ENCODE measurements around the gene TSNAX.
"Not testable (repeated sequence)": the region's sequence is repeated elsewhere in the genome, so short reads cannot be mapped to it uniquely, and the experiment has no call there.

Gene TSNAX

GRCh38 chr1:231592809-231593208 is 64.3 kb downstream of the TSNAX start:
- Histone ChIP-seq H3K9ac (ENCODE audit: low read depth, low read length) (no peak overlapping the region), H3K27ac (ENCODE audit: low read length) (no peak overlapping the region), H3K4me3 (ENCODE audit: low read length) (no peak overlapping the region), H3K9me3 (ENCODE audit: insufficient read depth, low read depth, low read length) (no peaks in the 10 kb centered on the region), H3K4me1 (ENCODE audit: insufficient read depth, low read length) (peaks cover 4% of the 10 kb centered on the region; the same call in 1 of the 2 replicates), H3K36me3 (ENCODE audit: insufficient read depth, low read depth, low read length) (no peaks in the 10 kb centered on the region), H3K27me3 (ENCODE audit: insufficient read depth, low read length) (no peaks in the 10 kb centered on the region)

DNA sequence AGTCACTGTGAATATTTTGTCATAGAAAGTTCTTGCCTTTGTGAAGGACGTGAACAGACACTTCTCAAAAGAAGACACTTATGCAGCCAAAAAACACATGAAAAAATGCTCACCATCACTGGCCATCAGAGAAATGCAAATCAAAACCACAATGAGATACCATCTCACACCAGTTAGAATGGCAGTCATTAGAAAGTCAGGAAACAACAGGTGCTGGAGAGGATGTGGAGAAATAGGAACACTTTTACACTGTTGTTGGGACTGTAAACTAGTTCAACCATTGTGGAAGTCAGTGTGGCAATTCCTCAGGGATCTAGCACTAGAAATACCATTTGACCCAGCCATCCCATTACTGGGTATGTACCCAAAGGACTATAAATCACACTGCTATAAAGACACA is 64.8 kb downstream of the TSNAX start:
- H3K9ac ChIP-seq (ENCODE audit: low read depth, low read length); H3K36me3 ChIP-seq (ENCODE audit: insufficient read depth, low read depth, low read length); H3K9me3 ChIP-seq (ENCODE audit: insufficient read depth, low read depth, low read length); H3K4me3 ChIP-seq (ENCODE audit: low read length); H3K27ac ChIP-seq (ENCODE audit: low read length); H3K4me1 ChIP-seq (ENCODE audit: insufficient read depth, low read length); H3K27me3 ChIP-seq (ENCODE audit: insufficient read depth, low read length): not testable (repeated sequence)

- Histone ChIP-seq H3K9ac (ENCODE audit: low read depth, low read length) (no peak overlapping the region), H3K9me3 (ENCODE audit: insufficient read depth, low read depth, low read length) (no peaks in the 10 kb centered on the region), H3K4me3 (ENCODE audit: low read length) (no peak overlapping the region), H3K4me1 (ENCODE audit: insufficient read depth, low read length) (peaks cover 4% of the 10 kb centered on the region; the same call in 1 of the 2 replicates), H3K27ac (ENCODE audit: low read length) (no peak overlapping the region), H3K27me3 (ENCODE audit: insufficient read depth, low read length) (no peaks in the 10 kb centered on the region), H3K36me3 (ENCODE audit: insufficient read depth, low read depth, low read length) (no peaks in the 10 kb centered on the region)
These were observed 65.7 kb downstream of the TSNAX start for GRCh38 chr1:231594123-231594522.

DNA sequence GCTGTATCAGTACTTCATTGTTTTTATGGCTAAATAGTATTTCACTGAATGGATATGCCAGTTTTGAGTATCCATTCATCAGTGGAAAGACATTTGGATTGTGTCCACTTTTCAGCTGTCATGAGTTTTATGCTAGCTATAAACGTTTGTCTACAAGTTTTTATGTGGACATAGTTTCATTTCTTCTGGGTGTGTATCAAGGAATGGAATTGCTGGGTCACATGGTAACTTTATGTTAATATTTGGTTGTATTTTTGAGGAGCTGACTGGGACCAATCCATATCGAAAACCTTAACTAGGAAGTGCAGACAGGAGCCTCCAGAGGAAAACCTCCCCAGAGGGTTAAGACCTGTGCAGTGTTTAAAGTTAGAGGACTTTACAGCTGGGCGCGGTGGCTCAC is 66.3 kb downstream of the TSNAX start:
- no peak overlapping the region for H3K9ac ChIP-seq (ENCODE audit: low read depth, low read length)

DNA sequence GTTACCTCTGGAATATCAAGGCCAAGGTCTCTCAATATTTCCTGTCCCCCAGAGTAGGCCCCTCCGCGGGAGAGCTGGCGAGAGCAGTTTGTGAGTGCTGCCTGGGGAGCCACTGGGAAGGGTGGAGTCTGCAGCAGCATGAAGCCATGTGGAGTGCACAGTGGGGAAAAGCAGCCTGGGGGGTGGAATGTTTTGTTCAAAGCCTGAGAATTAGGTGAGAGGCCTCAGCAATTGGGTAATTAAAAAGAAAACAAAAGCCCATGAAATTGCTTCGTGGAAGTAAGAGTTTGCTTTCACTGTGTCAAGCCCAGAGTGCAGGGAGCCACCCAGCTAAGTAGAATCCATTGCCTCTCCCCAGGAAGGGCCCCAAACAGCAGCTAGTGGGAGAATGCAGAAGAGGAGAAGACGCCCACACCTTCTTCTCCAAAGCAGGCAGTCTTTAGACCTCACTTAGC is 67.9 kb downstream of the TSNAX start:
- Histone ChIP-seq H3K36me3 (ENCODE audit: insufficient read depth, low read depth, low read length) (no peaks in the 10 kb centered on the region), H3K4me3 (ENCODE audit: low read length) (no peak overlapping the region), H3K9ac (ENCODE audit: low read depth, low read length) (no peak overlapping the region), H3K9me3 (ENCODE audit: insufficient read depth, low read depth, low read length) (no peaks in the 10 kb centered on the region), H3K27me3 (ENCODE audit: insufficient read depth, low read length) (no peaks in the 10 kb centered on the region), H3K4me1 (ENCODE audit: insufficient read depth, low read length) (peaks cover 4% of the 10 kb centered on the region; the same call in 1 of the 2 replicates), H3K27ac (ENCODE audit: low read length) (no peak overlapping the region)

More for the DNA sequence above, 66.3 kb downstream of the TSNAX start:
- Histone ChIP-seq H3K4me1 (ENCODE audit: insufficient read depth, low read length) (peaks cover 4% of the 10 kb centered on the region; the same call in 1 of the 2 replicates), H3K36me3 (ENCODE audit: insufficient read depth, low read depth, low read length) (no peaks in the 10 kb centered on the region), H3K27ac (ENCODE audit: low read length) (no peak overlapping the region), H3K4me3 (ENCODE audit: low read length) (no peak overlapping the region), H3K9me3 (ENCODE audit: insufficient read depth, low read depth, low read length) (no peaks in the 10 kb centered on the region), H3K27me3 (ENCODE audit: insufficient read depth, low read length) (no peaks in the 10 kb centered on the region)

GRCh38 chr1:231597971-231598370 is 69.5 kb downstream of the TSNAX start:
- H3K9me3 ChIP-seq (ENCODE audit: insufficient read depth, low read depth, low read length) = no peaks in the 10 kb centered on the region
- H3K36me3 ChIP-seq (ENCODE audit: insufficient read depth, low read depth, low read length) = no peaks in the 10 kb centered on the region
- peaks cover 4% of the 10 kb centered on the region; the same call in 1 of the 2 replicates for H3K4me1 ChIP-seq (ENCODE audit: insufficient read depth, low read length)
- H3K27ac ChIP-seq (ENCODE audit: low read length) = no peak overlapping the region
- H3K27me3 ChIP-seq (ENCODE audit: insufficient read depth, low read length) = no peaks in the 10 kb centered on the region
- H3K9ac ChIP-seq (ENCODE audit: low read depth, low read length) = no peak overlapping the region
- no peak overlapping the region for H3K4me3 ChIP-seq (ENCODE audit: low read length)

GRCh38 chr1:231600458-231600976 is 72.0 kb downstream of the TSNAX start:
- no peaks in the 10 kb centered on the region for H3K27me3 ChIP-seq (ENCODE audit: insufficient read depth, low read length)
- peaks cover 4% of the 10 kb centered on the region; the same call in 1 of the 2 replicates for H3K4me1 ChIP-seq (ENCODE audit: insufficient read depth, low read length)
- H3K27ac ChIP-seq (ENCODE audit: low read length) = no peak overlapping the region
- H3K9me3 ChIP-seq (ENCODE audit: insufficient read depth, low read depth, low read length) = no peaks in the 10 kb centered on the region
- no peak overlapping the region for H3K4me3 ChIP-seq (ENCODE audit: low read length)
- no peak overlapping the region for H3K9ac ChIP-seq (ENCODE audit: low read depth, low read length)
- no peaks in the 10 kb centered on the region for H3K36me3 ChIP-seq (ENCODE audit: insufficient read depth, low read depth, low read length)

- H3K9ac ChIP-seq (ENCODE audit: low read depth, low read length) = no peak overlapping the region
- H3K4me1 ChIP-seq (ENCODE audit: insufficient read depth, low read length) = no peaks in the 10 kb centered on the region
- H3K4me3 ChIP-seq (ENCODE audit: low read length) = no peak overlapping the region
- no peaks in the 10 kb centered on the region for H3K27me3 ChIP-seq (ENCODE audit: insufficient read depth, low read length)
- H3K27ac ChIP-seq (ENCODE audit: low read length) = no peak overlapping the region
- H3K36me3 ChIP-seq (ENCODE audit: insufficient read depth, low read depth, low read length) = no peaks in the 10 kb centered on the region
- H3K9me3 ChIP-seq (ENCODE audit: insufficient read depth, low read depth, low read length) = no peaks in the 10 kb centered on the region
These were observed 73.6 kb downstream of the TSNAX start for GRCh38 chr1:231601824-231602672.

- Histone ChIP-seq H3K4me1 (ENCODE audit: insufficient read depth, low read length) (no peaks in the 10 kb centered on the region), H3K36me3 (ENCODE audit: insufficient read depth, low read depth, low read length) (no peaks in the 10 kb centered on the region), H3K4me3 (ENCODE audit: low read length) (no peak overlapping the region), H3K27ac (ENCODE audit: low read length) (no peak overlapping the region), H3K9ac (ENCODE audit: low read depth, low read length) (no peak overlapping the region), H3K27me3 (ENCODE audit: insufficient read depth, low read length) (no peaks in the 10 kb centered on the region), H3K9me3 (ENCODE audit: insufficient read depth, low read depth, low read length) (no peaks in the 10 kb centered on the region)
These were observed 74.2 kb downstream of the TSNAX start for GRCh38 chr1:231602673-231602984.

DNA sequence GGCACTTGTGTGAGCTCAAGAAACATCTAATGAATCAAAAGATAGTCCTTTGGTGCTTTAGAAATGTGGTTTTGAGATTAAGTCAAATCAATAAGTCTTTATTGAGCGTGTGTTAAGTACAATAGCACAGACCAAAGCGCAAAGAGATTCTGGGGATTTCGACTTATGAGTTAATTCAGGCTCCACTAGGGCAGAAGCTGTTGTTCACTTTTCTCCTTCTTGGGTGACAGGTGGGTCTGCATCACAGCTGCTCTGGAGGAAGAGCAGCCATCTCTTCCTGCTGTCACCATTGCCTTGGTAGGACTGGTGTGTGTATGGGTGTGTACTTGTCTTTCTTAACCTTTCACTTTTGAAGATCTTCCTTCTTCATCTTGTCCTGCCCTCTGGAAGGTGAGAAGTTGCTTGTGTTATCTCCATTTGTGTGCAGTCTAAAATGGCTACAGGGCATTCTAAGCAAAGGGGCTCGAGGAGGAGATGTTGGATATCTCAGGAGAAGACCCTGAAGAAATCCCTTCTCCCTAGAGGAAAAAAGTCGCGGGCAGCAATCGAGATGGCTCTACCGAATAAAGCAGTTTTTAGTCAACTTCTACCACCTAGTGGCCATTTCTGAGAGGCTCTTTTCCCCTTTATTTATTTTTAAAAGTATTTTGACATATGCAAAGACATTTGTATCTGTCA is 75.3 kb downstream of the TSNAX start:
- H3K27me3 ChIP-seq (ENCODE audit: insufficient read depth, low read length) = no peaks in the 10 kb centered on the region
- peak overlapping the region; percentile 51 for H3K4me3 ChIP-seq (ENCODE audit: low read length)
- H3K27ac ChIP-seq (ENCODE audit: low read length) = no peak overlapping the region
- H3K4me1 ChIP-seq (ENCODE audit: insufficient read depth, low read length) = no peaks in the 10 kb centered on the region
- no peak overlapping the region for H3K9ac ChIP-seq (ENCODE audit: low read depth, low read length)
- H3K36me3 ChIP-seq (ENCODE audit: insufficient read depth, low read depth, low read length) = no peaks in the 10 kb centered on the region
- H3K9me3 ChIP-seq (ENCODE audit: insufficient read depth, low read depth, low read length) = no peaks in the 10 kb centered on the region

- H3K27ac ChIP-seq (ENCODE audit: low read length) = no peak overlapping the region
- no peak overlapping the region for H3K4me3 ChIP-seq (ENCODE audit: low read length)
- no peaks in the 10 kb centered on the region for H3K27me3 ChIP-seq (ENCODE audit: insufficient read depth, low read length)
- H3K36me3 ChIP-seq (ENCODE audit: insufficient read depth, low read depth, low read length) = no peaks in the 10 kb centered on the region
- H3K4me1 ChIP-seq (ENCODE audit: insufficient read depth, low read length) = no peaks in the 10 kb centered on the region
- H3K9ac ChIP-seq (ENCODE audit: low read depth, low read length) = no peak overlapping the region
- H3K9me3 ChIP-seq (ENCODE audit: insufficient read depth, low read depth, low read length) = no peaks in the 10 kb centered on the region
These were observed 75.8 kb downstream of the TSNAX start for GRCh38 chr1:231604276-231604621.

All from iPS-20b (cell line).